K562 (cell line): Measurements from ENCODE around the gene OOSP4B. TPM values are rescaled to one million over a fixed set of nuclear protein-coding genes. Genes with fewer than 3 reads are reported as not detected.

Experiments used
- CEBPB ChIP-seq: fragments of 450-650 bp; IDR thresholded peaks from 2 replicates; pipeline ENCODE4 v1.6.1; 2016; ENCODE audit warnings: missing genetic modification characterization, missing compliant biosample characterization
- CHD1 ChIP-seq: fragments of 200-600 bp; sonication (generic); IDR thresholded peaks from one replicate; pipeline ENCODE4 v1.6.1; 2012; ENCODE audit warnings: mild to moderate bottlenecking, moderate library complexity, low read length, inconsistent platforms
- EGR1 ChIP-seq: fragments of 450-650 bp; conservative IDR thresholded peaks from 2 replicates; pipeline ENCODE4 v1.6.1; 2017; ENCODE audit warnings: mild to moderate bottlenecking
- KLF16 ChIP-seq: IDR thresholded peaks from 2 replicates; pipeline ENCODE4 v1.6.1; 2016; ENCODE audit warnings: antibody characterized with exemption
- MAFG ChIP-seq: fragments of 450-650 bp; conservative IDR thresholded peaks from 2 replicates; pipeline ENCODE4 v1.6.1; 2016; ENCODE audit warnings: missing genetic modification characterization, missing compliant biosample characterization
- NFE2 ChIP-seq: IDR thresholded peaks from 2 replicates; pipeline ENCODE4 v1.6.1; 2014; ENCODE audit warnings: antibody characterized with exemption, low read depth
- RFX1 ChIP-seq: fragments of 450-650 bp; IDR thresholded peaks from 2 replicates; pipeline ENCODE4 v1.6.1; 2016; ENCODE audit warnings: mild to moderate bottlenecking, moderate library complexity
- TSC22D4 ChIP-seq: fragments of 450-650 bp; IDR thresholded peaks from 2 replicates; pipeline ENCODE4 v1.6.1; 2016; ENCODE audit warnings: missing genetic modification characterization, missing biosample characterization, control low read depth
- ZNF12 ChIP-seq: sonication (generic); formaldehyde crosslinking; IDR thresholded peaks from 2 replicates; pipeline ENCODE4 v1.4.0; 2020; ENCODE audit warnings: mild to moderate bottlenecking, missing genetic modification reagents
- polyA plus RNA-seq, 8 experiments: library from polyadenylated mRNA; depleted of rRNA in 4 of 8; stranded (reverse) in 5 of 8; unstranded in 3 of 8; fragments of >200 nt; fragmentation: Nextera tagmentation in 2 of 8; fragmentation: Illumina TruSeq in 1 of 8; extraction: Ambion mirVana in 2 of 8; extraction: Trizol in 1 of 8; gene quantifications; 2 replicates each; pipeline versions ENCODE4 v1.2.1 to v1.2.3, GENCODE V29; 2011 to 2014; ENCODE audit warnings: inconsistent platforms in 1 of 8, missing spikeins in 1 of 8
- total RNA-seq, 7 experiments: library from RNA; depleted of rRNA in 6 of 7; stranded (reverse); fragments of >200 nt in 6 of 7; fragmentation: Illumina TruSeq in 2 of 7; extraction: Trizol in 2 of 7; gene quantifications; 2 replicates each; pipeline versions ENCODE4 v1.2.1 to v1.2.3, GENCODE V29; 2011 to 2021; ENCODE audit warnings: low replicate concordance in 1 of 7
- TF ChIP-seq, protein P1 (sequence below): fragments of 450-650 bp; IDR thresholded peaks from 2 replicates; pipeline ENCODE4 v1.6.1; 2016; ENCODE audit warnings: mild to moderate bottlenecking, moderate library complexity
- TF ChIP-seq, protein P2 (sequence below): fragments of 450-650 bp; formaldehyde crosslinking; IDR thresholded peaks from 2 replicates; pipeline ENCODE4 v1.4.0; 2020; ENCODE audit warnings: mild to moderate bottlenecking
- TF ChIP-seq, protein P3 (sequence below): fragments of 450-650 bp; formaldehyde crosslinking; IDR thresholded peaks from 2 replicates; pipeline ENCODE4 v1.4.0; 2020; ENCODE audit warnings: mild to moderate bottlenecking, moderate library complexity
- TF ChIP-seq, protein P4 (sequence below): IDR thresholded peaks from 2 replicates; pipeline ENCODE4 v1.6.1; 2011; ENCODE audit warnings: borderline replicate concordance, low read depth, mild to moderate bottlenecking, moderate library complexity, low read length; ENCODE audit not compliant: insufficient read depth, poor library complexity, severe bottlenecking

OOSP4B gene
- total and polyA plus RNA-seq, 9 of the 15 experiments (the other 6 are each of a cell fraction or from before 2014, with no cell fraction given), result 0.10 to 0.43 (median 0.15) TPM; not detected in 5

DNA sequence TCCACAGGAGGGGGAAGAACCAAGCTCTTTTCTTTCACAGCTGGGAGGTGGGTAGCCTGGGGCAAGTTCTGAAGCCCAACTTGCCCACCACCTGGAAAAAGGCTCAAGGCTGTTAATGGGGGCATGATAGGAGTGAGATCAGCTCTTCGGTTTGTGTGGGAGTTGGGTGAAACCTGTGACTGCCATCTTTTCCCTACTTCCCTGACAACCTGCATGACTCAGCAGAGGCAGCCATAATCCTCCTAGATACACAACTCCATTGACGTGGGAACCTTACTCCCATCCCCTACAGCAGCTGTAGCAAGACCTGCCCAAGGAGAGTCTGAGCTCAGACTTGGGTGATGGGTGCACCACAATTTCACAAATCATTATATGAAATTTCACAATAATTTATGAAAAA lies 13.3 kb upstream of the OOSP4B start (continued):
- TF ChIP-seq, protein P1, sequence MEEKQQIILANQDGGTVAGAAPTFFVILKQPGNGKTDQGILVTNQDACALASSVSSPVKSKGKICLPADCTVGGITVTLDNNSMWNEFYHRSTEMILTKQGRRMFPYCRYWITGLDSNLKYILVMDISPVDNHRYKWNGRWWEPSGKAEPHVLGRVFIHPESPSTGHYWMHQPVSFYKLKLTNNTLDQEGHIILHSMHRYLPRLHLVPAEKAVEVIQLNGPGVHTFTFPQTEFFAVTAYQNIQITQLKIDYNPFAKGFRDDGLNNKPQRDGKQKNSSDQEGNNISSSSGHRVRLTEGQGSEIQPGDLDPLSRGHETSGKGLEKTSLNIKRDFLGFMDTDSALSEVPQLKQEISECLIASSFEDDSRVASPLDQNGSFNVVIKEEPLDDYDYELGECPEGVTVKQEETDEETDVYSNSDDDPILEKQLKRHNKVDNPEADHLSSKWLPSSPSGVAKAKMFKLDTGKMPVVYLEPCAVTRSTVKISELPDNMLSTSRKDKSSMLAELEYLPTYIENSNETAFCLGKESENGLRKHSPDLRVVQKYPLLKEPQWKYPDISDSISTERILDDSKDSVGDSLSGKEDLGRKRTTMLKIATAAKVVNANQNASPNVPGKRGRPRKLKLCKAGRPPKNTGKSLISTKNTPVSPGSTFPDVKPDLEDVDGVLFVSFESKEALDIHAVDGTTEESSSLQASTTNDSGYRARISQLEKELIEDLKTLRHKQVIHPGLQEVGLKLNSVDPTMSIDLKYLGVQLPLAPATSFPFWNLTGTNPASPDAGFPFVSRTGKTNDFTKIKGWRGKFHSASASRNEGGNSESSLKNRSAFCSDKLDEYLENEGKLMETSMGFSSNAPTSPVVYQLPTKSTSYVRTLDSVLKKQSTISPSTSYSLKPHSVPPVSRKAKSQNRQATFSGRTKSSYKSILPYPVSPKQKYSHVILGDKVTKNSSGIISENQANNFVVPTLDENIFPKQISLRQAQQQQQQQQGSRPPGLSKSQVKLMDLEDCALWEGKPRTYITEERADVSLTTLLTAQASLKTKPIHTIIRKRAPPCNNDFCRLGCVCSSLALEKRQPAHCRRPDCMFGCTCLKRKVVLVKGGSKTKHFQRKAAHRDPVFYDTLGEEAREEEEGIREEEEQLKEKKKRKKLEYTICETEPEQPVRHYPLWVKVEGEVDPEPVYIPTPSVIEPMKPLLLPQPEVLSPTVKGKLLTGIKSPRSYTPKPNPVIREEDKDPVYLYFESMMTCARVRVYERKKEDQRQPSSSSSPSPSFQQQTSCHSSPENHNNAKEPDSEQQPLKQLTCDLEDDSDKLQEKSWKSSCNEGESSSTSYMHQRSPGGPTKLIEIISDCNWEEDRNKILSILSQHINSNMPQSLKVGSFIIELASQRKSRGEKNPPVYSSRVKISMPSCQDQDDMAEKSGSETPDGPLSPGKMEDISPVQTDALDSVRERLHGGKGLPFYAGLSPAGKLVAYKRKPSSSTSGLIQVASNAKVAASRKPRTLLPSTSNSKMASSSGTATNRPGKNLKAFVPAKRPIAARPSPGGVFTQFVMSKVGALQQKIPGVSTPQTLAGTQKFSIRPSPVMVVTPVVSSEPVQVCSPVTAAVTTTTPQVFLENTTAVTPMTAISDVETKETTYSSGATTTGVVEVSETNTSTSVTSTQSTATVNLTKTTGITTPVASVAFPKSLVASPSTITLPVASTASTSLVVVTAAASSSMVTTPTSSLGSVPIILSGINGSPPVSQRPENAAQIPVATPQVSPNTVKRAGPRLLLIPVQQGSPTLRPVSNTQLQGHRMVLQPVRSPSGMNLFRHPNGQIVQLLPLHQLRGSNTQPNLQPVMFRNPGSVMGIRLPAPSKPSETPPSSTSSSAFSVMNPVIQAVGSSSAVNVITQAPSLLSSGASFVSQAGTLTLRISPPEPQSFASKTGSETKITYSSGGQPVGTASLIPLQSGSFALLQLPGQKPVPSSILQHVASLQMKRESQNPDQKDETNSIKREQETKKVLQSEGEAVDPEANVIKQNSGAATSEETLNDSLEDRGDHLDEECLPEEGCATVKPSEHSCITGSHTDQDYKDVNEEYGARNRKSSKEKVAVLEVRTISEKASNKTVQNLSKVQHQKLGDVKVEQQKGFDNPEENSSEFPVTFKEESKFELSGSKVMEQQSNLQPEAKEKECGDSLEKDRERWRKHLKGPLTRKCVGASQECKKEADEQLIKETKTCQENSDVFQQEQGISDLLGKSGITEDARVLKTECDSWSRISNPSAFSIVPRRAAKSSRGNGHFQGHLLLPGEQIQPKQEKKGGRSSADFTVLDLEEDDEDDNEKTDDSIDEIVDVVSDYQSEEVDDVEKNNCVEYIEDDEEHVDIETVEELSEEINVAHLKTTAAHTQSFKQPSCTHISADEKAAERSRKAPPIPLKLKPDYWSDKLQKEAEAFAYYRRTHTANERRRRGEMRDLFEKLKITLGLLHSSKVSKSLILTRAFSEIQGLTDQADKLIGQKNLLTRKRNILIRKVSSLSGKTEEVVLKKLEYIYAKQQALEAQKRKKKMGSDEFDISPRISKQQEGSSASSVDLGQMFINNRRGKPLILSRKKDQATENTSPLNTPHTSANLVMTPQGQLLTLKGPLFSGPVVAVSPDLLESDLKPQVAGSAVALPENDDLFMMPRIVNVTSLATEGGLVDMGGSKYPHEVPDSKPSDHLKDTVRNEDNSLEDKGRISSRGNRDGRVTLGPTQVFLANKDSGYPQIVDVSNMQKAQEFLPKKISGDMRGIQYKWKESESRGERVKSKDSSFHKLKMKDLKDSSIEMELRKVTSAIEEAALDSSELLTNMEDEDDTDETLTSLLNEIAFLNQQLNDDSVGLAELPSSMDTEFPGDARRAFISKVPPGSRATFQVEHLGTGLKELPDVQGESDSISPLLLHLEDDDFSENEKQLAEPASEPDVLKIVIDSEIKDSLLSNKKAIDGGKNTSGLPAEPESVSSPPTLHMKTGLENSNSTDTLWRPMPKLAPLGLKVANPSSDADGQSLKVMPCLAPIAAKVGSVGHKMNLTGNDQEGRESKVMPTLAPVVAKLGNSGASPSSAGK, result no peak
- TF ChIP-seq EGR1, result no peak
- TF ChIP-seq KLF16, result no peak
- TF ChIP-seq, protein P2, sequence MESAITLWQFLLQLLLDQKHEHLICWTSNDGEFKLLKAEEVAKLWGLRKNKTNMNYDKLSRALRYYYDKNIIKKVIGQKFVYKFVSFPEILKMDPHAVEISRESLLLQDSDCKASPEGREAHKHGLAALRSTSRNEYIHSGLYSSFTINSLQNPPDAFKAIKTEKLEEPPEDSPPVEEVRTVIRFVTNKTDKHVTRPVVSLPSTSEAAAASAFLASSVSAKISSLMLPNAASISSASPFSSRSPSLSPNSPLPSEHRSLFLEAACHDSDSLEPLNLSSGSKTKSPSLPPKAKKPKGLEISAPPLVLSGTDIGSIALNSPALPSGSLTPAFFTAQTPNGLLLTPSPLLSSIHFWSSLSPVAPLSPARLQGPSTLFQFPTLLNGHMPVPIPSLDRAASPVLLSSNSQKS (CRISPR knock-in tag), result no peak
- TF ChIP-seq MAFG (tag), result 0 out of 2 replicates have a peak, but pooled peaks have one; percentile 33
- TF ChIP-seq, protein P3, sequence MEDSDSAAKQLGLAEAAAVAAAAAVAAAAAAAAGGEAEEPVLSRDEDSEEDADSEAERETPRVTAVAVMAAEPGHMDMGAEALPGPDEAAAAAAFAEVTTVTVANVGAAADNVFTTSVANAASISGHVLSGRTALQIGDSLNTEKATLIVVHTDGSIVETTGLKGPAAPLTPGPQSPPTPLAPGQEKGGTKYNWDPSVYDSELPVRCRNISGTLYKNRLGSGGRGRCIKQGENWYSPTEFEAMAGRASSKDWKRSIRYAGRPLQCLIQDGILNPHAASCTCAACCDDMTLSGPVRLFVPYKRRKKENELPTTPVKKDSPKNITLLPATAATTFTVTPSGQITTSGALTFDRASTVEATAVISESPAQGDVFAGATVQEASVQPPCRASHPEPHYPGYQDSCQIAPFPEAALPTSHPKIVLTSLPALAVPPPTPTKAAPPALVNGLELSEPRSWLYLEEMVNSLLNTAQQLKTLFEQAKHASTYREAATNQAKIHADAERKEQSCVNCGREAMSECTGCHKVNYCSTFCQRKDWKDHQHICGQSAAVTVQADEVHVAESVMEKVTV (CRISPR knock-in tag), result no peak
- TF ChIP-seq ZNF12 (CRISPR knock-in tag), result no peak
- TF ChIP-seq, protein P4, sequence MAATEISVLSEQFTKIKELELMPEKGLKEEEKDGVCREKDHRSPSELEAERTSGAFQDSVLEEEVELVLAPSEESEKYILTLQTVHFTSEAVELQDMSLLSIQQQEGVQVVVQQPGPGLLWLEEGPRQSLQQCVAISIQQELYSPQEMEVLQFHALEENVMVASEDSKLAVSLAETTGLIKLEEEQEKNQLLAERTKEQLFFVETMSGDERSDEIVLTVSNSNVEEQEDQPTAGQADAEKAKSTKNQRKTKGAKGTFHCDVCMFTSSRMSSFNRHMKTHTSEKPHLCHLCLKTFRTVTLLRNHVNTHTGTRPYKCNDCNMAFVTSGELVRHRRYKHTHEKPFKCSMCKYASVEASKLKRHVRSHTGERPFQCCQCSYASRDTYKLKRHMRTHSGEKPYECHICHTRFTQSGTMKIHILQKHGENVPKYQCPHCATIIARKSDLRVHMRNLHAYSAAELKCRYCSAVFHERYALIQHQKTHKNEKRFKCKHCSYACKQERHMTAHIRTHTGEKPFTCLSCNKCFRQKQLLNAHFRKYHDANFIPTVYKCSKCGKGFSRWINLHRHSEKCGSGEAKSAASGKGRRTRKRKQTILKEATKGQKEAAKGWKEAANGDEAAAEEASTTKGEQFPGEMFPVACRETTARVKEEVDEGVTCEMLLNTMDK, result no peak
- TF ChIP-seq CEBPB, result peak; percentile 39; the same call in 1 of the 2 replicates
- TF ChIP-seq NFE2, result peak; percentile 66
- TF ChIP-seq TSC22D4, result no peak
- peak; percentile 20; the same call in 1 of the 2 replicates for TF ChIP-seq RFX1
- TF ChIP-seq CHD1, result no peak
